ENCODE data around the gene GCAT. TPM values are rescaled to one million over a fixed set of nuclear protein-coding genes. Genes with fewer than 3 reads are reported as not detected.

Gene GCAT
- total RNA-seq, 1 donor from 2014 or later, result 11.9 TPM

DNA sequence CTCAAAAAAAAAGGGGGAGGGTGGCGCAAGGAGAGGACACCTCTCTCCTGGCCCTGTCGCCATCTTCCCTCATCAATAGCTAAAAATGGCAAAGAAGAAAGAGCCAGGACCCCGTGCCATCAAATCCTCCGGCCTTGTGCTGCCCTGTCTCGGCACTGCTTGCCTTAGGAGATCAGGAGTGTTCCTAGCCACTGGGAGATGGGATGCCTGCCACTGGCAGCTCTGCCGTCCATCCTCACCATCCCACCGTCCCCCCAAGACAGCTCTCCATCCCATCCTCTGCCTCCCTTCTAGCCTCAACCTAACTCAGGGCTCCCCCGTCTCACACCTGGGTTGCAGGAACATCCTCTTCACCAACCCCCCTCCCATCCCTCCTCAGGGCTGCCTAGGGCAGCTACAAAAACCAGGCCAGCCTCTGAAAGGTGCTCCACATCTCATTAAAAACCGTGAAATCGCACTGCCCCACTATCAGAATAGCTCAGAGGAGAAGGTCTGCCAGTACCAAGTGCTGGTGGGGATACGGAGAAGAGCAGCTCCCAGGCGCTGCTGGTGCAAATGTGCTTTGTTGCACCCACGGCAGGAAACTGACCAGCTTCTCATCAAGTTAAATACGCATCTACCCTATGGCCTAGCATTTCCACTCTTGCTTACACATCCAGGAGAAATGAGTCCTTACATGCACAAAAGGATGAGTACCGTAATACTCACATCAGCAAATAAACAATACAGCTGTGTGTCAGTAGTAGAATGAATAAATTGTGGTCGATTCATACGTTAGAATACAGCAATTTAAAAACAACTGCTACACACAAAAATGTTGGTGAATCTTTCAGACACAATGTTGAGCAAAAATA is 31.7 kb upstream of the GCAT start:
- H3K9me3 Mint-ChIP-seq (ENCODE audit: unreplicated experiment), result peaks cover 5% of the 10 kb centered on the region
- no peak for DNase-seq
- TF ChIP-seq, protein P1, sequence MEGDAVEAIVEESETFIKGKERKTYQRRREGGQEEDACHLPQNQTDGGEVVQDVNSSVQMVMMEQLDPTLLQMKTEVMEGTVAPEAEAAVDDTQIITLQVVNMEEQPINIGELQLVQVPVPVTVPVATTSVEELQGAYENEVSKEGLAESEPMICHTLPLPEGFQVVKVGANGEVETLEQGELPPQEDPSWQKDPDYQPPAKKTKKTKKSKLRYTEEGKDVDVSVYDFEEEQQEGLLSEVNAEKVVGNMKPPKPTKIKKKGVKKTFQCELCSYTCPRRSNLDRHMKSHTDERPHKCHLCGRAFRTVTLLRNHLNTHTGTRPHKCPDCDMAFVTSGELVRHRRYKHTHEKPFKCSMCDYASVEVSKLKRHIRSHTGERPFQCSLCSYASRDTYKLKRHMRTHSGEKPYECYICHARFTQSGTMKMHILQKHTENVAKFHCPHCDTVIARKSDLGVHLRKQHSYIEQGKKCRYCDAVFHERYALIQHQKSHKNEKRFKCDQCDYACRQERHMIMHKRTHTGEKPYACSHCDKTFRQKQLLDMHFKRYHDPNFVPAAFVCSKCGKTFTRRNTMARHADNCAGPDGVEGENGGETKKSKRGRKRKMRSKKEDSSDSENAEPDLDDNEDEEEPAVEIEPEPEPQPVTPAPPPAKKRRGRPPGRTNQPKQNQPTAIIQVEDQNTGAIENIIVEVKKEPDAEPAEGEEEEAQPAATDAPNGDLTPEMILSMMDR (IDR thresholded peaks at IDR 0.05; ENCODE audit: partially characterized antibody, unreplicated experiment), result no peak
- H3K27me3 Mint-ChIP-seq (ENCODE audit: unreplicated experiment), result peaks cover 9% of the 10 kb centered on the region
- no peak overlapping the region for H3K4me3 Mint-ChIP-seq (ENCODE audit: unreplicated experiment)
- H3K4me1 Mint-ChIP-seq (ENCODE audit: low read depth, unreplicated experiment), result peaks cover 2% of the 10 kb centered on the region
- no peaks in the 10 kb centered on the region for H3K36me3 Mint-ChIP-seq (ENCODE audit: unreplicated experiment)
- peak overlapping the region; percentile 48 for H3K27ac Mint-ChIP-seq (ENCODE audit: unreplicated experiment)

DNA sequence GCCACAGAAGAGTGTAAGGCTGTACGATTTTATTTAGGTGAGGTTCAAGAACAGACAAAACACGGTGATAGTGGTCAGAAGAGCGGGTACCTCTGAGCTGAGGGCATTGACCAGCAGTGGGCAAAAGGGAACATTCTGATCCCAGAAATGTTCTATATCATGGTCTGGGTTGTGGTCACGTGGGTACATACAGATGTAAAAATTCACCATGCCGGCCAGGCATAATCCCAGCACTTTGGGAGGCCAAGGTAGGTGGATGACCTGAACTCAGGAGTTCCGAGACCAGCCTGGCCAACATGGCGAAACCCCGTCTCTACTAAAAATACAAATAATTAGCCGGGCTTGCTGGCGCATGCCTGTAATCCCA is 31.1 kb upstream of the GCAT start:
- Mint-ChIP-seq H3K36me3 (ENCODE audit: unreplicated experiment) (no peaks in the 10 kb centered on the region), H3K4me3 (ENCODE audit: unreplicated experiment) (no peak overlapping the region), H3K27me3 (ENCODE audit: unreplicated experiment) (peaks cover 9% of the 10 kb centered on the region), H3K9me3 (ENCODE audit: unreplicated experiment) (peaks cover 5% of the 10 kb centered on the region), H3K27ac (ENCODE audit: unreplicated experiment) (peak overlapping the region; percentile 48), H3K4me1 (ENCODE audit: low read depth, unreplicated experiment) (peaks cover 3% of the 10 kb centered on the region)
- DNase-seq, result no peak
- TF ChIP-seq, protein P1 (IDR thresholded peaks at IDR 0.05; ENCODE audit: partially characterized antibody, unreplicated experiment), result no peak

DNA sequence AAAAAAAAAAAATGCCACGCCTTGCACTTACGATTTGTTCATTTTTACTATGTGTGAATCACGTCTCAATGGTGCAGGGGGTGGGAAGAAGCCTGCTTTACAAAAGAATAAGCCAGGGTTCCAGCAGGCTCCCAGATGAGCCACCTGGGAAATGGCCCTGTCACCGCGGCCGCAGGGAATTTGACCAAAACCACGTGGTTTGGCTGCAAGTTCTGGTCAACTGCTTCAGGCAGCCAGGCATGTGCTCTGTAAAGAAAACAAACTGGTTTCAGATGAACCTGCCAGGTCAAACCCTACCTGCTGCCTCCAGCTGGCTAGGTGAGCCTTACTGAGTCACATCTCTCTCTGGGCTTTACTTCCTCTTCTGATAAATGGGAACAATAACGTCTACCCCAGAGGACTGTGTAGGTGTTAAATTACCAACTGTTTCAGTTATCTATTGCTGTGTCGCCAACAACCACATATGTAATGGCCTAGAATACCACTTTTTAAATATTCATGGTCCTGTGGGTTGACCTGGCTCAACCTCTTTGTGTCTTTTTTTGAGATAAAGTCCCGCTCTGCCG is 30.5 kb upstream of the GCAT start:
- Mint-ChIP-seq H3K27me3 (ENCODE audit: unreplicated experiment) (peaks cover 9% of the 10 kb centered on the region), H3K27ac (ENCODE audit: unreplicated experiment) (no peak overlapping the region), H3K36me3 (ENCODE audit: unreplicated experiment) (no peaks in the 10 kb centered on the region), H3K4me1 (ENCODE audit: low read depth, unreplicated experiment) (peaks cover 7% of the 10 kb centered on the region), H3K4me3 (ENCODE audit: unreplicated experiment) (no peak overlapping the region), H3K9me3 (ENCODE audit: unreplicated experiment) (peaks cover 5% of the 10 kb centered on the region)
- TF ChIP-seq, protein P1 (IDR thresholded peaks at IDR 0.05; ENCODE audit: partially characterized antibody, unreplicated experiment), result no peak
- no peak for DNase-seq

DNA sequence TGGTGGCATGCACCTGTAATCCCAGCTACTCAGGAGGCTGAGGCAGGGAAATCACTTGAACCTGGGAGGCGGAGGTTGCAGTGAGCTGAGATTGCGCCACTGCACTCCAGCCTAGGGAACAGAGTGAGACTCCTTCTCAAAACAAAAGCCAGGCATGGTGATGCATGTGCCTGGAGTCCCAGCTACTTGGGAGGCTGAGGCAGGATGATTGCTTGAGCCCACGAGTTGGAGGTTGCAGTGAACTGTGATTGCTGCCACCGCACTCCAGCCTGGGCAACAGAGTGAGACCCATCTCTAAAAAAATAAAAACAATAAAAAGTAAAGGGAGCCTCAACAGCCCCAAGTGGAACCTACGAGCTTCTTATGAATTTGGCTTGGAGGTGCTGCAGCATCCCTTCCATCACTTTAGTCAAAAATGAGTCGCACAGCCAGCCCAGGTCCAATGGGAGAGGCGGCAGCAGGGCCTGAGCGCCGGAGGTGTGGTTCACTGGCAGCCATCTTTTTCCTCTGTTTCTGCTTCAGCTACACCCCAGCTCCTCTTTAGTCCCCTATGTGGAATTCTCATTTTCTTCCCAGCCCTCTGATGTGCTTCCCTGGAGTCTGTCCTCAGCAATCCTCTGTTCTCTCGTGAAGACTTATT is 29.2 kb upstream of the GCAT start:
- H3K27me3 Mint-ChIP-seq (ENCODE audit: unreplicated experiment), result peaks cover 9% of the 10 kb centered on the region
- H3K9me3 Mint-ChIP-seq (ENCODE audit: unreplicated experiment), result peaks cover 5% of the 10 kb centered on the region
- no peak for DNase-seq
- H3K4me1 Mint-ChIP-seq (ENCODE audit: low read depth, unreplicated experiment), result peaks cover 8% of the 10 kb centered on the region
- H3K36me3 Mint-ChIP-seq (ENCODE audit: unreplicated experiment), result no peaks in the 10 kb centered on the region
- TF ChIP-seq, protein P1 (IDR thresholded peaks at IDR 0.05; ENCODE audit: partially characterized antibody, unreplicated experiment), result no peak
- no peak overlapping the region for H3K4me3 Mint-ChIP-seq (ENCODE audit: unreplicated experiment)
- no peak overlapping the region for H3K27ac Mint-ChIP-seq (ENCODE audit: unreplicated experiment)
